Left renal cortex interstitium (tissue), 4 donors: ENCODE data around the gene TMEM86A. TPM values are rescaled to one million over a fixed set of nuclear protein-coding genes. Genes with fewer than 3 reads are reported as not detected.
"Not testable (repeated sequence)": the region's sequence is repeated elsewhere in the genome, so short reads cannot be mapped to it uniquely, and the experiment has no call there.

Experiments
- DNase-seq, 4 donors: peaks; one replicate each; pipeline ENCODE4 v3.0.0-alpha.2; 2013; ENCODE audit warnings: low read depth in 4 of 4, low spot score in 2 of 4, missing footprints in 1 of 4
- polyA plus RNA-seq, 4 donors: library from polyadenylated mRNA; unstranded; fragments of 120-200 nt; gene quantifications; one replicate each; pipeline ENCODE4 v1.2.1, GENCODE V29; 2013; ENCODE audit not compliant: insufficient read length in 4 of 4

TMEM86A gene
- 1 to 10 TPM; 7.0 to 10.0 (median 8.2) TPM for polyA plus RNA-seq

GRCh38 chr11:18698341-18699268, at the start of gene TMEM86A:
Gene TMEM86A (plus strand): TSS chr11:18698779. CDS start chr11:18698887, 108 bp downstream.
- peak in 3 of 4 donors; percentile 63 to 87 (median 81) for DNase-seq

DNA sequence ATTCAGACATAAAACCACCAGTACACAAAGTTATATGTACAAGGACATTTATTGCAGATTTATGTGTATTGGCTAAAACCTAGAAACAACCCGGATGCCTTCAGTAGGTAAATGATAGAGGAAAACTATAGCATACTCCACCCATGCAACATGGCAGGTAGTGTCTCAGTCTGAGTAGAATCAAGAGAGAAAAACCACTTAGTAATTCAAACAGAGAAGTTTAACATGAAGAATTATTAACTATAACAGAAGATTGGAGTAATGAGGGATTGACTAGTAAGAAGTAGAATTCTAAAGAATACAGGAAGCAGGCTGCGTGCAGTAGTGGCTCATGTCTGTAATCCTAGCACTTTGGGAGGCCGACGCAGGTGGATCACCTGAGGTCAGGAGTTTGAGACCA, 48.2 kb upstream of the TMEM86A start:
- DNase-seq: no peak

- DNase-seq: no peak
Observed at GRCh38 chr11:18650859-18651557, 47.6 kb upstream of the TMEM86A start.

DNA sequence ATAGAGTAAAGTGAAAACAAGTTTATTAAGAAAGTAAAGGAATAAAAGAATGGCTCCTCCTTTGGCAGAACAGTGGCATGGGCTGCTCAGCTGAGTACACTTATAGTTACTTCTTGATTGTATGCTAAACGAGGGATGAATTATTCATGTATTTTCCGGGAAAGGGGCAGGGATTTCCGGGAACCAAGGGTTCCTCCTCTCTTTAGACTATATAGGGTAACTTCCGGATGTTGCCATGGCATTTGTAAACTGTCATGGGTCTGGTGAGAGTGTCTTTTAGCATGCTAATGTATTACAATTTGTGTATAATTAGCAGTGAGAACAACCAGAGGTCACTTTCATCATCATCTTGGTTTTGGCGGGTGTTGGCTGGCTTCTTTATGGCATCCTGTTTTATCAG, 40.9 kb upstream of the TMEM86A start:
- DNase-seq: no peak

GRCh38 chr11:18665353-18665872, 33.2 kb upstream of the TMEM86A start:
- DNase-seq: not testable (repeated sequence)

- no peak for DNase-seq
Observed at GRCh38 chr11:18668131-18668530, 30.4 kb upstream of the TMEM86A start.

DNA sequence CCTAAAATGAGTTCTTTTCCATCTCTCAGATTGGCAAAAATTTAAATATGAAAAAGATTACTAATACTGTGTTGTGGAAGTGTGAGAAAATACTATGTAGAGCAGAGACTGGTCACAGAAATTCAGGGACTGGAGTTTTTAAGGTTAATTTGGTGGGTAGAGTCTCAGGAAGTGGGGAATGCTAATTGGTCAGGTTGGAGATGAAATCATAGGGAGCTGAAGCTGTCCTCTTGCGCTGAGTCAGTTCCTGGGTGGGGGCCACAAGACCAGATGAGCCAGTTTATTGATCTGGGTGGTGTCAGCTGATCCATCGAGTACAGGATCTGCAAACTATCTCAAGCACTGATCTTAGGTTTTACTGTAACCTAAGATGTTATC, 29.4 kb upstream of the TMEM86A start:
- DNase-seq: no peak

- DNase-seq: no peak
Observed at GRCh38 chr11:18669711-18670110, 28.9 kb upstream of the TMEM86A start.

- DNase-seq: no peak
Observed at GRCh38 chr11:18671246-18671645, 27.3 kb upstream of the TMEM86A start.

DNA sequence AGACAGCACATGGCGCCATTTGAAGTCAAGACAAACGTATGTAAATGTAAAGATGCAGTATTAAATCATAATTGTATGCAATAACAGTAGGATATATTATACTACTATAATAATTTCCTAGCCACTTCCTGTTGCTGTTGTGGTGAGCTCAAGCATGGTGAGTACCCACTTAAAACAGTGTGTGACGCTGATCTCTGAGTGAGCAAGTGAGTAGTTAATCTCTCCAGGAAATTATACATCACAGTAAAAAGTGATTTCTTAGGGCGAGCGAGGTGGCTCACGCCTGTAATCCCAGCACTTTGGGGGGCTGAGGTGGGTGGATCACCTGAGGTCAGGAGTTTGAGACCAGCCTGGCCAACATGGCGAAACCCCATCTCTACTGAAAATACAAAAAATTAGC, 26.4 kb upstream of the TMEM86A start:
- DNase-seq: not testable (repeated sequence)

GRCh38 chr11:18676803-18677202, 21.8 kb upstream of the TMEM86A start:
- DNase-seq: no peak

DNA sequence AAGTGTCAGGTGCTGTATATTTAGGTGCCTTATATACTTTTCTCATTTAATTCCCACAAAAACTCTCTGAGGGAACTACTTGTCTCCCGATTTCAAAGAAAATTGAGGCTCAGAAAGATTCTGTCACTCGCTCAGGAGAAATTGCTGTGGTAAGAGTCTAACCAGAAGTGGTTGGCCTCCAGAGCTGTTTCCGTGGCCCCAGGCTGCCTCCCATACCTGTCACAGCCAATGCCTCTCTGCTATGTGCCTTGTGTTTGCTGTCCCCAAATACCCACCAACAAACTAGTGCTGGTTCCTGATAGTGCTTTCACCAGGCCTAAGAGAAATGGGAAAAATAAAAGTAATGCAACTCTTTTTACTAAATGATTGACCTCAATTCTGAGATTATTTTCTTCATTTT, 21.0 kb upstream of the TMEM86A start:
- no peak for DNase-seq

DNA sequence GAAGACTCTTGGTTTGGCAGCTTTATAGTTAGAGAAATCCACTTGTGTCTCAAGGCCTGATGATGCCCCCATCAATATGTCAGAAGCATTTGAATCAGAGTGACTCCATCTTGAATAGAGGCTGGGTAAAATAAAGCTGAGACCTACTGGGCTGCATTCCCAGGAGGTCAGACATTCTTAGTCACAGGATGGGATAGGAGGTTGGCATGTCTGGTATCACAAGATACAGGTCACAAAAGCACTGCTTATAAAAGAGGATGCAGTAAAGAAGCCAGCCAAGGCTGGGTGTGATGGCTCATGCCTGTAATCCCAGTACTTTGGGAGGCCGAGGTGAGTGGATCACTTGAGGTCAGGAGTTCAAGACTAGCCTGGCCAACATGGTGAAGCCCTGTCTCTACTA, 16.6 kb upstream of the TMEM86A start:
- DNase-seq: not testable (repeated sequence)

DNA sequence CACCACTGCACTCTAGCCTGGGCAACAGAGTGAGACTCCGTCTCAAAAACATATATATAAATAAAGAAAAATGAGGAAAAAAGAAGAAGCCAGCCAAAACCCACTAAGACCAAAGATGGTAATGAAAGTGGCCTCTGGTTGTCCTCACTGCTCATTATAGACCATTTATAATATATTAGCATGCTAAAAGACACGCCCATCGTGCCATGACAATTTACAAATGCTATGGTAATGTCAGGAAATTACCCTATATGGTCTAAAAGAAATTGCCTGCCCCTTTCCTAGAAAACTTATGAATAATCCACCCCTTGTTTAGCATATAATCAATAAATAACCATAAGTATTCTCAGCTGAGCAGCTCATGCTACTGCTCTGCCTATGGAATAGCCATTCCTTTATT, 16.1 kb upstream of the TMEM86A start:
- no peak for DNase-seq

GRCh38 chr11:18684267-18684666, 14.3 kb upstream of the TMEM86A start:
- DNase-seq: no peak

- not testable (repeated sequence) for DNase-seq
Observed at GRCh38 chr11:18691467-18692140, 7.0 kb upstream of the TMEM86A start.

GRCh38 chr11:18692941-18693760, 5.4 kb upstream of the TMEM86A start:
- no peak for DNase-seq

GRCh38 chr11:18696638-18697225, 1.8 kb upstream of the TMEM86A start:
- no peak for DNase-seq

DNA sequence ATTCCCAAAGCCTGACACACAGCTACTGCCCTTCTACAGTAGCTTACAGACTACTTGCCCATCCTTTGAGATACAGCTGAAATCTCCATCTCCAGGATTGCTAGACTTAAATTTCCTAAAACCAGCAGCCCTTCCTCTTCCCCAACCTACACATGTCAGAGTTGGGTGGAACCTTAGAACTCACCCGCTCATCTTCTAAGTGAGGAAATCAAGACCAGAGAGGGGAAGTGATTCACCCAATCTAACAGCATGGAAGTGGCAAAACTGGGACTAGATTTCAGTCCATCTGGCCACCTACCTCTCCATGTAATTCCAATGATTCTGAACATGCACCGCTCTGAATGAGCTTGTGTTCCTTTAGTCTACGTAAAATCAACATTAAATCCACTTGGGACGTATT, 1.0 kb upstream of the TMEM86A start:
- DNase-seq: no peak

DNA sequence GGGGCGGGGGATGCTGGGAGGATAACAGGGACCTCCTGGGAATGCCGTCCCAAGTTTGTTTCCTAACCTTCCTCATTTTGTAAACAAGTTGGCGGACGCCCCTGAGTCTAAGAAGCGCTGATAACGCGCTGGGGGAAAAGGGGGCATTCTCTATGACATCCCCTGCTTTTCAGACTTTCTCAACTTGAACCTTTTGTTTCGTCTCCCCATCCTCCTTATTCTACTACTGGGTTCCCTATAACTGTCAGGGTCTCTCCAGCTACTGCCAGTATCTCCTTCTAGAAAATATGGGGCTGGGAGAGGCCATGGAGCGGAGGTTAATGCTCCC, 654 bp downstream of the TMEM86A start:
- no peak for DNase-seq
